GM12878 (cell line): Measurements from ENCODE around the gene ABI3. TPM values are rescaled to one million over a fixed set of nuclear protein-coding genes. Genes with fewer than 3 reads are reported as not detected.
"Not testable (repeated sequence)": the region's sequence is repeated elsewhere in the genome, so short reads cannot be mapped to it uniquely, and the experiment has no call there.

Experiments
- ATAC-seq: fragments of 200-7000 bp; cut with Tn5 transposase; 3 replicates; pipeline ENCODE4 v1.9.1; 2020; ENCODE audit warnings: mild to moderate bottlenecking, moderate library complexity
- BruUV-seq: library from RNA; stranded (reverse); fragments of 400-500 nt; replicated peaks from 2 replicates; lab custom pipeline; 2021; lab: Mats Ljungman, UMichigan
- CTCF ChIA-PET: fragments of 300-600 bp; sonication (Branson Sonifier 250); formaldehyde crosslinking; extraction: SDS; loops from one replicate; lab custom pipeline; 2021; ENCODE audit warnings: inconsistent platforms; lab: Yijun Ruan, JAX
- POLR2A ChIA-PET: fragments of 350-600 bp; formaldehyde crosslinking; extraction: SDS; loops from one replicate; lab custom pipeline; 2021; ENCODE audit warnings: inconsistent platforms; lab: Charles Lee
- RAD21 ChIA-PET: fragments of 300-600 bp; sonication (Branson Sonifier 250); formaldehyde crosslinking; loops from one replicate; lab custom pipeline; 2023; ENCODE audit warnings: antibody characterized with exemption; ENCODE audit not compliant: unreplicated experiment; lab: Charles Lee
- SMC1A ChIA-PET: fragments of 300-600 bp; sonication (Branson Sonifier 250); formaldehyde crosslinking; loops from one replicate; lab custom pipeline; 2023; ENCODE audit not compliant: unreplicated experiment, uncharacterized antibody; lab: Charles Lee
- DNase-seq: peaks from one replicate; pipeline ENCODE4 v3.0.0-alpha.2; 2011; ENCODE audit warnings: low read depth, low spot score
- FAIRE-seq: peaks from 3 replicates; lab custom pipeline; 2011; peaks lifted over from hg19 to GRCh38; lab: Jason Lieb, UNC
- H2AFZ ChIP-seq: 2 replicates; pipeline ENCODE4 v1.6.0; 2011; ENCODE audit warnings: low read depth, low read length, control low read depth; ENCODE audit not compliant: control insufficient read depth
- H3K27ac ChIP-seq: 2 replicates; pipeline ENCODE4 v1.5.1; 2011; ENCODE audit warnings: control low read depth; ENCODE audit not compliant: control insufficient read depth, insufficient read depth
- H3K27me3 ChIP-seq, 2 experiments: replicated peaks in 1 of 2; 2 replicates each; pipeline versions ENCODE4 v1.6.0 to v1.6.1; 2011; ENCODE audit warnings: low read length in 1 of 2; ENCODE audit not compliant: control insufficient read depth in 2 of 2, insufficient read depth in 2 of 2
- H3K36me3 ChIP-seq, 2 experiments: 2 replicates each; pipeline ENCODE4 v1.5.1; 2011; ENCODE audit warnings: low read length in 1 of 2; ENCODE audit not compliant: control insufficient read depth in 2 of 2, insufficient read depth in 2 of 2
- H3K4me1 ChIP-seq: 2 replicates; pipeline ENCODE4 v1.6.1; 2011; ENCODE audit warnings: mild to moderate bottlenecking, low read length, moderate library complexity, mixed read lengths; ENCODE audit not compliant: control insufficient read depth, insufficient read depth
- H3K4me2 ChIP-seq: 2 replicates; pipeline ENCODE4 v1.6.0; 2011; ENCODE audit warnings: control low read depth; ENCODE audit not compliant: control insufficient read depth, insufficient read depth
- H3K4me3 ChIP-seq: fragments of 200-600 bp; sonication (generic); 2 replicates; pipeline ENCODE4 v1.5.1; 2016
- H3K79me2 ChIP-seq: 2 replicates; pipeline ENCODE4 v1.6.0; 2011; ENCODE audit warnings: low read length; ENCODE audit not compliant: control insufficient read depth, insufficient read depth
- H3K9ac ChIP-seq: 2 replicates; pipeline ENCODE4 v1.8.0; 2011; ENCODE audit warnings: low read length, control low read depth, mixed read lengths; ENCODE audit not compliant: control insufficient read depth, insufficient read depth
- H3K9me3 ChIP-seq: replicated peaks from 3 replicates; pipeline ENCODE4 v1.5.1; 2011; ENCODE audit warnings: mild to moderate bottlenecking, low read length; ENCODE audit not compliant: control insufficient read depth, insufficient read depth
- H4K20me1 ChIP-seq: 2 replicates; pipeline ENCODE4 v1.6.0; 2011; ENCODE audit not compliant: control insufficient read depth, insufficient read depth
- CHD2 ChIP-seq: IDR thresholded peaks from 2 replicates; pipeline ENCODE4 v1.6.1; 2011; ENCODE audit warnings: low read depth, low read length, improper control_type of control experiment, borderline replicate concordance
- GABPA ChIP-seq: IDR thresholded peaks from 2 replicates; pipeline ENCODE4 v1.6.1; 2014; ENCODE audit warnings: antibody characterized with exemption, low read depth, mild to moderate bottlenecking, inconsistent platforms
- MXI1 ChIP-seq: fragments of 150-350 bp; IDR thresholded peaks from 2 replicates; pipeline ENCODE4 v1.6.1; 2011; ENCODE audit warnings: low read depth, mild to moderate bottlenecking, inconsistent platforms, low read length, improper control_type of control experiment
- POLR2AphosphoS2 ChIP-seq: IDR thresholded peaks from 2 replicates; pipeline ENCODE4 v1.6.1; 2011; ENCODE audit warnings: low read depth, mild to moderate bottlenecking, low read length, improper control_type of control experiment, moderate library complexity
- SIX5 ChIP-seq: IDR thresholded peaks from 2 replicates; pipeline ENCODE4 v1.6.1; 2011; ENCODE audit warnings: mild to moderate bottlenecking, low read depth, low read length, moderate library complexity; ENCODE audit not compliant: severe bottlenecking
- TCF12 ChIP-seq: IDR thresholded peaks from 2 replicates; pipeline ENCODE4 v1.6.1; 2011; ENCODE audit warnings: low read depth, mild to moderate bottlenecking, low read length
- YBX1 ChIP-seq: fragments of 450-650 bp; IDR thresholded peaks from 2 replicates; pipeline ENCODE4 v1.6.1; 2016; ENCODE audit warnings: antibody characterized with exemption
- WGBS: methylation state at CpG from one replicate; pipeline ENCODE4 v1.1.6; 2016; ENCODE audit warnings: low lambda C conversion rate; ENCODE audit not compliant: insufficient replicate concordance, insufficient coverage; ENCODE audit errors: missing lambda C conversion rate; 5-methylcytosine and 5-hydroxymethylcytosine counted together
- in situ Hi-C: fragments of 300-500 bp; cut with MboI; formaldehyde crosslinking; loops from 9 replicates; pipeline ENCODE4 v1.14.3; 2018; ENCODE audit warnings: mixed read lengths
- intact Hi-C: fragments of 100-400 bp; cut with micrococcal nuclease; formaldehyde crosslinking; loops from one replicate; pipeline ENCODE4 v1.14.2; 2022; ENCODE audit not compliant: unreplicated experiment
- polyA plus RNA-seq, 11 experiments: library from polyadenylated mRNA; depleted of rRNA in 4 of 11; unstranded in 6 of 11; stranded (reverse) in 5 of 11; fragments of >200 nt; fragmentation: Nextera tagmentation in 4 of 11; fragmentation: Illumina TruSeq in 1 of 11; extraction: Ambion mirVana in 4 of 11; extraction: Trizol in 1 of 11; gene quantifications; 1 replicate in 1 of 11; 2 replicates in 10 of 11; pipeline versions ENCODE4 v1.2.1 to v1.2.3, GENCODE V29; 2011 to 2016; ENCODE audit warnings: inconsistent platforms in 2 of 11, missing spikeins in 2 of 11, low read depth in 1 of 11
- total RNA-seq, 4 experiments: library from RNA; depleted of rRNA in 3 of 4; stranded (reverse); fragments of >200 nt in 3 of 4; fragmentation: Illumina TruSeq in 1 of 4; extraction: Trizol in 1 of 4; gene quantifications; 2 replicates each; pipeline versions ENCODE4 v1.2.1 to v1.2.3, GENCODE V29; 2013 to 2021
- TF ChIP-seq, protein P1 (sequence below): fragments of 450-650 bp; IDR thresholded peaks from 2 replicates; pipeline ENCODE4 v1.6.1; 2017; ENCODE audit warnings: borderline replicate concordance

ABI3 gene
- total and polyA plus RNA-seq, 10 of the 15 experiments (the other 5 are each of a cell fraction or from before 2014, with no cell fraction given), result 13.4 to 109 (median 51.1) TPM

DNA sequence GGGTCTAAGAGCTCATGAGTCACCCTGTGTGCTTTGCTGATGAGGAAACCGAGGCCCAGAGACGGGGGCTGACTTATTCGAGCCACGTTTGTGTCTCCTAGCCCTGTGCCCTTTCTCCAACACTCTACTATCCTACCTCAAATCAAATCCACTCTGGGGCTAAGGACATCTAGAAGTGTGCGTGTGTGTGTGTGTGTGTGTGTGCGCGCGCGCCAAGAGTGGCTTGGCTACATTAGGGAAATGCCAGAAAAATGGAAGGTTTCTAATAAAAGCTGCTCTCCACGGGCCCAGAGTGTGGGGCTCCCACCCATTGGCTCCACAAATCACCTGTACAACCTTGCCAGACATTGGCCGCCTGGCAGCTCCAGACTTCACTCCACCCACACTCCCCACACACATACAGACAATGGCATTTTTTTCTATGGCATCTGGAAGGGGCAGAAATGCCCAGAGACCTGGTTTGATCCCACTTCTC is 50.3 kb downstream of the ABI3 start:
- H3K27ac ChIP-seq, result no peak overlapping the region
- no peaks in the 10 kb centered on the region for H3K79me2 ChIP-seq
- H3K9me3 ChIP-seq, result no peaks in the 10 kb centered on the region
- no peak for ATAC-seq
- intact Hi-C loops (no loop called here), in situ Hi-C loops (no loop called here)
- WGBS, result 60% methylated on average over 11 of the region's 11 CpGs
- H3K4me3 ChIP-seq, result peak overlapping the region; percentile 72; the same call in 1 of the 2 replicates
- BruUV-seq, result no TSS peak
- no peaks in the 10 kb centered on the region for H3K36me3 ChIP-seq
- SMC1A ChIA-PET, result no interaction called here
- peak; percentile 18 for FAIRE-seq
- peaks cover 2% of the 10 kb centered on the region in 2 experiments; a peak in 3 of 4 replicates for H3K27me3 ChIP-seq
- no peak for DNase-seq
- RAD21 ChIA-PET, result no interaction called here
- CTCF ChIA-PET, result interaction anchor here (0.5 to 1.5 kb wide), 6 partner anchors 20 to 80 kb away, joined by 3 to 5 read pairs (median 3); no protein-coding TSS in a partner anchor
- H3K4me2 ChIP-seq, result peak overlapping the region; percentile 89; the same call in 1 of the 2 replicates
- TF ChIP-seq GABPA (no peak), POLR2AphosphoS2 (no peak), CHD2 (no peak), TCF12 (no peak), YBX1 (no peak), MXI1 (no peak), SIX5 (no peak)
- TF ChIP-seq, protein P1, sequence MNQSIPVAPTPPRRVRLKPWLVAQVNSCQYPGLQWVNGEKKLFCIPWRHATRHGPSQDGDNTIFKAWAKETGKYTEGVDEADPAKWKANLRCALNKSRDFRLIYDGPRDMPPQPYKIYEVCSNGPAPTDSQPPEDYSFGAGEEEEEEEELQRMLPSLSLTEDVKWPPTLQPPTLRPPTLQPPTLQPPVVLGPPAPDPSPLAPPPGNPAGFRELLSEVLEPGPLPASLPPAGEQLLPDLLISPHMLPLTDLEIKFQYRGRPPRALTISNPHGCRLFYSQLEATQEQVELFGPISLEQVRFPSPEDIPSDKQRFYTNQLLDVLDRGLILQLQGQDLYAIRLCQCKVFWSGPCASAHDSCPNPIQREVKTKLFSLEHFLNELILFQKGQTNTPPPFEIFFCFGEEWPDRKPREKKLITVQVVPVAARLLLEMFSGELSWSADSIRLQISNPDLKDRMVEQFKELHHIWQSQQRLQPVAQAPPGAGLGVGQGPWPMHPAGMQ, result no peak
- peaks cover 3% of the 10 kb centered on the region; the same call in 1 of the 2 replicates for H3K4me1 ChIP-seq
- POLR2A ChIA-PET, result no interaction called here
- H3K9ac ChIP-seq, result no peak overlapping the region
- peak overlapping the region; percentile 38 for H2AFZ ChIP-seq
- no peaks in the 10 kb centered on the region for H4K20me1 ChIP-seq

DNA sequence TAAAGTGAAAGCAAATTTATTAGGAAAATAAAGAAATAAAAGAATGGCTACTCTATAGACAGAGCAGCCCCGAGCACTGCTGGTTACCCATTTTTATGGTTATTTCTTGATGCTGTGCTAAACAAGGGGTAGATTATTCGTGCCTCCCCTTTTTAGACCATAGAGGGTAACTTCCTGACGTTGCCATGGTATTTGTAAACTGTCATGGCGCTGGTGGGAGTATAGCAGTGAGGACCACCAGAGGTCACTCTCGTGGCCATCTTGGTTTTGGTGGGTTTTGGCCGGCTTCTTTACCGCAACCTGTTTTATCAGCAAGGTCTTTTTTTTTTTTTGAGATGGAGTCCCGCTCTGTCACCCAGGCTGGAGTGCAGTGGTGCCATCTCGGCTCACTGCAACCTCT is 51.0 kb downstream of the ABI3 start:
- H4K20me1 ChIP-seq, intact Hi-C loops, SMC1A ChIA-PET, BruUV-seq, FAIRE-seq, H3K79me2 ChIP-seq, H3K4me2 ChIP-seq, H3K4me3 ChIP-seq, H3K27me3 ChIP-seq, H3K4me1 ChIP-seq, DNase-seq, RAD21 ChIA-PET, in situ Hi-C loops, ATAC-seq, H3K27ac ChIP-seq, H3K9ac ChIP-seq, H3K36me3 ChIP-seq, H2AFZ ChIP-seq, H3K9me3 ChIP-seq: not testable (repeated sequence)
- ChIA-PET CTCF (interaction anchor here (0.7 kb wide), 1 partner anchor 146 kb away, joined by 3 read pairs; no protein-coding TSS in a partner anchor), POLR2A (interaction anchor here (0.7 kb wide), 1 partner anchor 122 kb away, joined by 3 read pairs; no protein-coding TSS in a partner anchor)
- 90% methylated on average over 9 of the region's 9 CpGs for WGBS
